ENCODE results near the gene SLC19A1. TPM values are rescaled to one million over a fixed set of nuclear protein-coding genes. Genes with fewer than 3 reads are reported as not detected.

Gene SLC19A1
- total RNA-seq, 1 donor from 2014 or later = 28.2 TPM

GRCh38 chr21:45583831-45584509, 41.7 kb upstream of the SLC19A1 start:
- Mint-ChIP-seq H3K27ac (no peak overlapping the region), H3K36me3 (no peaks in the 10 kb centered on the region), H3K4me1 (ENCODE audit: unreplicated experiment) (no peaks in the 10 kb centered on the region), H3K9me3 (peaks cover 23% of the 10 kb centered on the region), H3K27me3 (peaks cover 26% of the 10 kb centered on the region), H3K4me3 (no peak overlapping the region)
- TF ChIP-seq CTCF (conservative IDR thresholded peaks at IDR 0.05) = no peak
- DNase-seq (ENCODE audit: extremely low spot score, unreplicated experiment) = peak; percentile 43

GRCh38 chr21:45582128-45582527, 39.9 kb upstream of the SLC19A1 start:
- peaks cover 9% of the 10 kb centered on the region for H3K27me3 Mint-ChIP-seq
- no peak overlapping the region for H3K27ac Mint-ChIP-seq
- H3K4me1 Mint-ChIP-seq (ENCODE audit: unreplicated experiment) = no peaks in the 10 kb centered on the region
- peaks cover 13% of the 10 kb centered on the region for H3K9me3 Mint-ChIP-seq
- H3K36me3 Mint-ChIP-seq = no peaks in the 10 kb centered on the region
- peak; percentile 40 for DNase-seq (ENCODE audit: extremely low spot score, unreplicated experiment)
- H3K4me3 Mint-ChIP-seq = no peak overlapping the region
- TF ChIP-seq CTCF (conservative IDR thresholded peaks at IDR 0.05) = no peak

GRCh38 chr21:45581322-45581712, 39.1 kb upstream of the SLC19A1 start:
- Mint-ChIP-seq H3K4me3 (no peak overlapping the region), H3K27me3 (peaks cover 6% of the 10 kb centered on the region), H3K36me3 (no peaks in the 10 kb centered on the region), H3K4me1 (ENCODE audit: unreplicated experiment) (no peaks in the 10 kb centered on the region), H3K27ac (no peak overlapping the region), H3K9me3 (peaks cover 5% of the 10 kb centered on the region)
- DNase-seq (ENCODE audit: extremely low spot score, unreplicated experiment) = peak; percentile 60
- TF ChIP-seq CTCF (conservative IDR thresholded peaks at IDR 0.05) = no peak

- no peak overlapping the region for H3K27ac Mint-ChIP-seq
- no peaks in the 10 kb centered on the region for H3K36me3 Mint-ChIP-seq
- no peak overlapping the region for H3K4me3 Mint-ChIP-seq
- H3K27me3 Mint-ChIP-seq = peaks cover 6% of the 10 kb centered on the region
- no peak for TF ChIP-seq CTCF (conservative IDR thresholded peaks at IDR 0.05)
- no peaks in the 10 kb centered on the region for H3K9me3 Mint-ChIP-seq
- peak; percentile 68 for DNase-seq (ENCODE audit: extremely low spot score, unreplicated experiment)
- H3K4me1 Mint-ChIP-seq (ENCODE audit: unreplicated experiment) = no peaks in the 10 kb centered on the region
These were observed 38.5 kb upstream of the SLC19A1 start for GRCh38 chr21:45580576-45581321.

GRCh38 chr21:45580181-45580575, 37.9 kb upstream of the SLC19A1 start:
- no peak overlapping the region for H3K27ac Mint-ChIP-seq
- H3K4me3 Mint-ChIP-seq = no peak overlapping the region
- no peaks in the 10 kb centered on the region for H3K9me3 Mint-ChIP-seq
- TF ChIP-seq CTCF (conservative IDR thresholded peaks at IDR 0.05) = no peak
- H3K36me3 Mint-ChIP-seq = no peaks in the 10 kb centered on the region
- H3K27me3 Mint-ChIP-seq = peaks cover 6% of the 10 kb centered on the region
- H3K4me1 Mint-ChIP-seq (ENCODE audit: unreplicated experiment) = no peaks in the 10 kb centered on the region
- peak; percentile 47 for DNase-seq (ENCODE audit: extremely low spot score, unreplicated experiment)
